GM13977 (cell line): ENCODE measurements around the gene SCGB1A1.

Experiments
- DNase-seq: peaks from one replicate; pipeline ENCODE4 v3.0.0; 2012; ENCODE audit warnings: low spot score
- CTCF ChIP-seq: IDR thresholded peaks from 2 replicates; pipeline ENCODE4 v1.5.1; 2012; ENCODE audit warnings: mild to moderate bottlenecking, control low read depth; ENCODE audit not compliant: insufficient read depth; ENCODE audit errors: extremely low read depth, missing control alignments
- in situ Hi-C: fragments of 300-500 bp; cut with MboI; formaldehyde crosslinking; loops from one replicate; pipeline ENCODE4 v1.12.0; 2022; ENCODE audit warnings: low sequenced_read_pairs, low pct_unique_long_range_greater_than_20kb, mixed read lengths, inconsistent platforms; ENCODE audit not compliant: unreplicated experiment

SCGB1A1 gene

GRCh38 chr11:62401811-62402210, 17.0 kb upstream of the SCGB1A1 start:
- no peak for TF ChIP-seq CTCF
- in situ Hi-C loops = loop anchor here (25.0 kb wide), 1 partner anchor 460 kb away; no protein-coding TSS in a partner anchor
- no peak for DNase-seq

- no peak for TF ChIP-seq CTCF
- in situ Hi-C loops = loop anchor here (25.0 kb wide), 1 partner anchor 460 kb away; no protein-coding TSS in a partner anchor
- DNase-seq = no peak
Measured at GRCh38 chr11:62402226-62402959, 16.4 kb upstream of the SCGB1A1 start.

GRCh38 chr11:62402960-62403730, 15.7 kb upstream of the SCGB1A1 start:
- no peak for TF ChIP-seq CTCF
- no peak for DNase-seq
- in situ Hi-C loops = loop anchor here (25.0 kb wide), 1 partner anchor 459 kb away; no protein-coding TSS in a partner anchor

- DNase-seq = no peak
- in situ Hi-C loops = loop anchor here (25.0 kb wide), 1 partner anchor 458 kb away; no protein-coding TSS in a partner anchor
- TF ChIP-seq CTCF = no peak
Measured at GRCh38 chr11:62404435-62404834, 14.4 kb upstream of the SCGB1A1 start.

GRCh38 chr11:62404901-62405300, 13.9 kb upstream of the SCGB1A1 start:
- in situ Hi-C loops = loop anchor here (25.0 kb wide), 1 partner anchor 457 kb away; no protein-coding TSS in a partner anchor
- no peak for DNase-seq
- TF ChIP-seq CTCF = no peak

GRCh38 chr11:62406034-62406433, 12.8 kb upstream of the SCGB1A1 start:
- no peak for DNase-seq
- TF ChIP-seq CTCF = no peak
- in situ Hi-C loops = loop anchor here (25.0 kb wide), 1 partner anchor 456 kb away; no protein-coding TSS in a partner anchor
